Loucy (cell line): ENCODE results near the gene CAMK1D.

ENCODE experiments used
- H2AFZ ChIP-seq: fragments of 200-600 bp; sonication (generic); 2 replicates; pipeline ENCODE4 v1.6.0; 2016; ENCODE audit warnings: antibody characterized with exemption, mild to moderate bottlenecking, low read length, moderate library complexity
- H3F3A ChIP-seq: fragments of 200-600 bp; 2 replicates; pipeline ENCODE4 v1.6.0; 2016; ENCODE audit warnings: antibody characterized with exemption, low read depth, mild to moderate bottlenecking
- H3K27me3 ChIP-seq: fragments of 200-600 bp; sonication (generic); 2 replicates; pipeline ENCODE4 v1.6.1; 2014; ENCODE audit warnings: low read length, mild to moderate bottlenecking; ENCODE audit not compliant: insufficient read depth, poor library complexity, severe bottlenecking
- H3K36me3 ChIP-seq: fragments of 200-600 bp; sonication (generic); 2 replicates; pipeline ENCODE4 v1.6.1; 2016; ENCODE audit warnings: low read length; ENCODE audit not compliant: insufficient read depth
- H3K4me1 ChIP-seq: fragments of 200-600 bp; sonication (generic); 2 replicates; pipeline ENCODE4 v1.5.1; 2014; ENCODE audit warnings: low read length, mild to moderate bottlenecking; ENCODE audit not compliant: insufficient read depth, poor library complexity, severe bottlenecking
- H3K4me2 ChIP-seq: fragments of 200-600 bp; sonication (generic); 2 replicates; pipeline ENCODE4 v1.6.0; 2014; ENCODE audit warnings: antibody characterized with exemption, low read length, low read depth, mild to moderate bottlenecking; ENCODE audit not compliant: poor library complexity, severe bottlenecking
- H3K4me3 ChIP-seq: fragments of 200-600 bp; sonication (generic); 2 replicates; pipeline ENCODE4 v1.5.1; 2014; ENCODE audit warnings: low read length, mild to moderate bottlenecking, mixed read lengths; ENCODE audit not compliant: poor library complexity, severe bottlenecking
- H3K79me2 ChIP-seq: fragments of 200-600 bp; sonication (generic); 2 replicates; pipeline ENCODE4 v1.6.1; 2014; ENCODE audit warnings: low read length; ENCODE audit not compliant: insufficient read depth
- H3K9ac ChIP-seq: fragments of 200-600 bp; sonication (generic); 2 replicates; pipeline ENCODE4 v1.6.0; 2014; ENCODE audit warnings: mild to moderate bottlenecking, low read depth, low read length, moderate library complexity; ENCODE audit not compliant: poor library complexity, severe bottlenecking
- H3K9me2 ChIP-seq: fragments of 200-600 bp; sonication (generic); replicated peaks from 2 replicates; pipeline ENCODE4 v1.6.1; 2016; ENCODE audit warnings: low read depth, low read length, mixed read lengths
- H3K9me3 ChIP-seq: fragments of 200-600 bp; sonication (generic); 2 replicates; pipeline ENCODE4 v1.6.1; 2014; ENCODE audit warnings: mild to moderate bottlenecking, antibody characterized with exemption, low read length, low read depth; ENCODE audit not compliant: insufficient read depth
- H4K20me1 ChIP-seq: fragments of 200-600 bp; sonication (generic); 2 replicates; pipeline ENCODE4 v1.6.0; 2014; ENCODE audit warnings: antibody characterized with exemption, low read length, mild to moderate bottlenecking; ENCODE audit not compliant: insufficient read depth, poor library complexity, severe bottlenecking
- EZH2phosphoT487 ChIP-seq: fragments of 200-600 bp; IDR thresholded peaks from 2 replicates; pipeline ENCODE4 v1.6.1; 2018; ENCODE audit warnings: antibody characterized with exemption, mild to moderate bottlenecking, moderate library complexity, borderline replicate concordance
- TF ChIP-seq, protein P1 (sequence below): fragments of 200-600 bp; sonication (generic); conservative IDR thresholded peaks from 2 replicates; pipeline ENCODE4 v1.5.1; 2014; ENCODE audit warnings: mild to moderate bottlenecking, antibody characterized with exemption, low read length

Gene CAMK1D

DNA sequence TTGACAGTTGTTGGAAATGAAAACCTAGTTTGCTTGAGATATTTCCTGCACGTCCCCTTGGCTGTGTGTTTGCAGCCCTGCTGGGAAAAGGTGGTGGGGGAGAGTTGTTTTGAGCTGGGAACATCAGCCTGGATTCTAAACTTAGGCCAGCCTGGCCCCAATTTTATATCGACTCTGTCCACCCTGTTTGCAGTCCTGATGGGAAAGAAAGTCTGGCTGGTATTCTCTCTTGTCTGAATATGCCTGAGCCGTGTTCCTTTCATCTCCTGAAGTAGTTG, 473.5 kb downstream of the CAMK1D start:
- H3K79me2 ChIP-seq: no peaks in the 10 kb centered on the region
- H2AFZ ChIP-seq: no peak overlapping the region
- H3K27me3 ChIP-seq: no peaks in the 10 kb centered on the region
- H3K9ac ChIP-seq: no peak overlapping the region
- H3K4me2 ChIP-seq: no peak overlapping the region
- TF ChIP-seq EZH2phosphoT487: no peak
- TF ChIP-seq, protein P1, sequence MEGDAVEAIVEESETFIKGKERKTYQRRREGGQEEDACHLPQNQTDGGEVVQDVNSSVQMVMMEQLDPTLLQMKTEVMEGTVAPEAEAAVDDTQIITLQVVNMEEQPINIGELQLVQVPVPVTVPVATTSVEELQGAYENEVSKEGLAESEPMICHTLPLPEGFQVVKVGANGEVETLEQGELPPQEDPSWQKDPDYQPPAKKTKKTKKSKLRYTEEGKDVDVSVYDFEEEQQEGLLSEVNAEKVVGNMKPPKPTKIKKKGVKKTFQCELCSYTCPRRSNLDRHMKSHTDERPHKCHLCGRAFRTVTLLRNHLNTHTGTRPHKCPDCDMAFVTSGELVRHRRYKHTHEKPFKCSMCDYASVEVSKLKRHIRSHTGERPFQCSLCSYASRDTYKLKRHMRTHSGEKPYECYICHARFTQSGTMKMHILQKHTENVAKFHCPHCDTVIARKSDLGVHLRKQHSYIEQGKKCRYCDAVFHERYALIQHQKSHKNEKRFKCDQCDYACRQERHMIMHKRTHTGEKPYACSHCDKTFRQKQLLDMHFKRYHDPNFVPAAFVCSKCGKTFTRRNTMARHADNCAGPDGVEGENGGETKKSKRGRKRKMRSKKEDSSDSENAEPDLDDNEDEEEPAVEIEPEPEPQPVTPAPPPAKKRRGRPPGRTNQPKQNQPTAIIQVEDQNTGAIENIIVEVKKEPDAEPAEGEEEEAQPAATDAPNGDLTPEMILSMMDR: no peak
- no peak overlapping the region for H3K4me3 ChIP-seq
- H4K20me1 ChIP-seq: no peaks in the 10 kb centered on the region
- no peaks in the 10 kb centered on the region for H3F3A ChIP-seq
- H3K9me3 ChIP-seq: no peaks in the 10 kb centered on the region
- no peaks in the 10 kb centered on the region; the same call in 1 of the 2 replicates for H3K36me3 ChIP-seq
- H3K9me2 ChIP-seq: no peaks in the 10 kb centered on the region
- H3K4me1 ChIP-seq: no peaks in the 10 kb centered on the region

DNA sequence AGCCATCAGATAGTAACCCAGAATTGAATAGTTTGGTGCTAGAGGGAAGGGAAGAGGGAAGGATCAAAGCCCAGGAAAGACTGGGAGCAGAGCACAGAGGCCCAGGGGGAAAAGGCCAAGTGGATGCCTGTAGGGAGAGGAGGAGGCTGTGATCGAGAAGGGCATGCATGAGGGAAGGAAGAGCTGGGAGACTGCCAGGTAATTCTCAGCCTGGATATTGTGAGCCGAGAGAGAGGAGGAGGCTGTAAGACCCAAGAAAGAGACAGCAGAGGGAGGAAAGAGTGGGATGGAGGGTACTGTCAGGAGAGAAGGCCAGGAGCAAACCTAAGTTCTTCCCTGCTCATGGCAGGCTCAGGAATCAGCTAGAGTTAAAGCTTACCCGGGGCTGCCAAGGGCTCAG, 474.0 kb downstream of the CAMK1D start:
- no peaks in the 10 kb centered on the region for H3K27me3 ChIP-seq
- no peak overlapping the region for H3K9ac ChIP-seq
- TF ChIP-seq, protein P1: no peak
- no peak for TF ChIP-seq EZH2phosphoT487
- no peak overlapping the region for H3K4me3 ChIP-seq
- H3K9me2 ChIP-seq: no peaks in the 10 kb centered on the region
- H3K36me3 ChIP-seq: no peaks in the 10 kb centered on the region; the same call in 1 of the 2 replicates
- H3K9me3 ChIP-seq: no peaks in the 10 kb centered on the region
- no peaks in the 10 kb centered on the region for H3K79me2 ChIP-seq
- H2AFZ ChIP-seq: no peak overlapping the region
- H4K20me1 ChIP-seq: no peaks in the 10 kb centered on the region
- H3K4me2 ChIP-seq: no peak overlapping the region
- no peaks in the 10 kb centered on the region for H3K4me1 ChIP-seq
- H3F3A ChIP-seq: no peaks in the 10 kb centered on the region

DNA sequence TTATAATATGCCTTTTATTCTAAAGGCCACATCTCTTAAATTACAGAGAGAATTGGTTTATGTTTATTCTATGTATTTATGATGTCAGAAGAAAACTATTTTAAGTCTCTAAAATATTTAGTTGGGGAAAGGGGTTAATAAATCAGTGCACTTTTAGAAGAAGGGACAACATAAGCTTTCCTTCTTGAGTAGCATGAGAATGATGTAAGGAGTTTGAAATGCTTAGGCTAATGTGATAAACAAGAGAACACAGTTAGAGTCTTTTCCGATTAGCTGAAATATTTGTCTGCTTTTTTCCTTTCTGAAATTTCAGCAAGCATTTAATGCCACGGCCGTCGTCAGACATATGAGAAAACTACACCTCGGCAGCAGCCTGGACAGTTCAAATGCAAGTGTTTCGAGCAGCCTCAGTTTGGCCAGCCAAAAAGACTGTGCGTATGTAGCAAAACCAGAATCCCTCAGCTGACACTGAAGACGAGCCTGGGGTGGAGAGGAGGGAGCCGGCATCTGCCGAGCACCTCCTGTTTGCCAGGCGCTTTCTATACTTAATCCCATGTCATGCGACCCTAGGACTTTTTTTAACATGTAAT, 476.0 kb downstream of the CAMK1D start:
- no peak overlapping the region for H3K4me2 ChIP-seq
- no peaks in the 10 kb centered on the region for H4K20me1 ChIP-seq
- H3K9me2 ChIP-seq: no peaks in the 10 kb centered on the region
- H3K9me3 ChIP-seq: no peaks in the 10 kb centered on the region
- H2AFZ ChIP-seq: no peak overlapping the region
- H3K36me3 ChIP-seq: no peaks in the 10 kb centered on the region; the same call in 1 of the 2 replicates
- TF ChIP-seq EZH2phosphoT487: no peak
- TF ChIP-seq, protein P1: no peak
- H3K4me3 ChIP-seq: no peak overlapping the region
- no peaks in the 10 kb centered on the region for H3K79me2 ChIP-seq
- no peaks in the 10 kb centered on the region for H3K4me1 ChIP-seq
- H3F3A ChIP-seq: no peaks in the 10 kb centered on the region
- no peaks in the 10 kb centered on the region for H3K27me3 ChIP-seq
- H3K9ac ChIP-seq: no peak overlapping the region
